SIG-M5 treated with dmso at 0.1 percent for 504 hours (cell line): Measurements from ENCODE around the gene MYO6.

Experiments used
- DNase-seq: peaks from one replicate; lab custom pipeline; 2025; ENCODE audit not compliant: unreplicated experiment; lab: John Stamatoyannopoulos, UW

The MYO6 gene

DNA sequence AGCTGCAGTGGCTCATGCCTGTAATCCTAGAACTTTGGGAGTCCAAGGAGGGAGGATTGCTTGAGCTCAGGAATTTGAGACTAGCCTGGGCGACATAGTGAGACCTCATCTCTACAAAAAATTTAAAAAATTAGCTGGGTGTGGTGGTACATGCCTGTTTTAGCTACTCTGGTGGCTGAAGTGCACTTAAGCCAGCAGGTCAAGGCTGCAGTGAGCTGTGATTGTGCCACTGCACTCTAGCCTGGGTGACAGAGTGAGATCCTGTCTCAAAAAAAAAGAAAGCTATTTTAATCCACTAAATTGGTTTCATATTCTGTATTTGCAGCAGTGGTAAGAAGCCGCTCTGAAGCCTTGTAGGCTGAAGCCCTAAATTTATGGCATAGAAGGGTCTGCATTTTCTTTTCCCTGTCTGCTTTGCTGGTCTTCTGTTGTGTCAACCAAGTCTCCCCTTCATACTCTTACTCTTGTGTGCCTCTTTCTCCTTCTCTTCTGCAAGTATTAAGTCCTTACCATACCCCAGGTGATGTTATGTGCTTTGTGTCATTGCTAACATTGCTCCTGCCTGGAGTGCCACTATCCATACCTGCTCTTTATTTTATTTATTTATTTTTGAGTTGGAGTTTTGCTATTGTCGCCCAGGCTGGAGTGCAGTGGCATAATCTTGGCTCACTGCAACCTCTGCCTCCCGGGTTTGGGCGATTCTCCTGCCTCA is 70.9 kb downstream of the MYO6 start:
- DNase-seq, result no peak

DNA sequence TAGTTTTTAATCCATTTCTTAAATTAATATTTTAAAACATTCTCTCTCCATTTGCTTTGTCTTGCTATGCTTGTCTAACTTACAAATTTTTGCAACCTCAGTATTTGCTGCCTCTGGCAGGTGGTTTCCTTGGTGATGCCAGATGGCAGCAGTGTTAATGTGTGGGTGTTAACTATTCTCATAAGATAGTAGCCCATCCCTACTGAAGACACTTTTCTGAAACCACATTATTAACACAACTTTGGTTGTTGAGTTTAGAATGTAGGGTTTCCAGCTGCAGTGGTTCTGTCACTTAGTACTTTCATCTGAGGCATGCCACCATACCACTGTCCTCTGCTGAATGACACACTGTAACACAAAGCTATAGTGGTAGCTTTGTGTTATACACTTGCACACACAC is 75.1 kb downstream of the MYO6 start:
- DNase-seq, result no peak

- DNase-seq, result no peak
Observed at GRCh38 chr6:75827163-75827562, 78.1 kb downstream of the MYO6 start.

DNA sequence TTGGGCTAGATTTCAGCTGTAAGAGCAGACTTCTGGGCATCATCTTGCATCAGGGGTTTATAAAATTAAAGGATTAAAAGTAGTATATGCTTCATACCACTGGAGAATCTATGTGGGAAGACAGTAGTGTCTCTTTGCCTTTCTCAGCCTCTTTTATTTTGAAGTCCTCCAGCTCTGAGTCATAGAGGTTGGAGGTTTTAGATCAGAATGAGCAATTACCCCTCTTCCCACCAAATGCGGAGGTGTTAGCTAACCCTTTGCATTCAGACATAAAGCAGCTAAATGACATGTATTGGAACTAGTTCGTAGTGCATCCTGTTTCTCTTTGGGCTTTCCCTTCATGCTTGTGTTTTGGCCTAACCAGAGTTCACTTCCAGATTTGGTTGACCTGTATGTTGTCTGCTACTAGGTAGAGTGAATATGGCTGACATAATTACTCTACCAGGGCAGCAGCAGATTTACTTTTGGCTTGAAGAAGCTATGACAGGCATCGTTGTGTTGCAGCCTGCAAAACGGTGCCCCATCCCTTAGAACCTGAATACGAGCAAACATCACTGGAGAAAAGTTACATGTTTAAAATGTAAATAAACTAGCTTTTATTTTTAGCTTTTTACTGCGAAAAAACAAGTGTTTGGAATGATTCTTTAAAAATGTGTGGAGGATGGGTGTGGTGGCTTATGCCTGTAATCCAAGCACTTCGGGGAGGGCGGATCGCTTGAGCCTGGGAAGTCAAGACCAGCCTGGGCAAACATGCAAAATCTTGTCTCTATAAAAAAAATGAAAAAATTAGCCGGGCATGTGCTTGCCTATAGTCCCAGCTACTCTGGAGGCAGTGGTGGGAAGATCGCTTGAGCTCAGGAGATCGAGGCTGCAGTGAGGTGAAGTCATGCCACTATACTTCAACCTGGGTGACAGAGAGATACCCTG is 82.2 kb downstream of the MYO6 start:
- DNase-seq, result no peak

DNA sequence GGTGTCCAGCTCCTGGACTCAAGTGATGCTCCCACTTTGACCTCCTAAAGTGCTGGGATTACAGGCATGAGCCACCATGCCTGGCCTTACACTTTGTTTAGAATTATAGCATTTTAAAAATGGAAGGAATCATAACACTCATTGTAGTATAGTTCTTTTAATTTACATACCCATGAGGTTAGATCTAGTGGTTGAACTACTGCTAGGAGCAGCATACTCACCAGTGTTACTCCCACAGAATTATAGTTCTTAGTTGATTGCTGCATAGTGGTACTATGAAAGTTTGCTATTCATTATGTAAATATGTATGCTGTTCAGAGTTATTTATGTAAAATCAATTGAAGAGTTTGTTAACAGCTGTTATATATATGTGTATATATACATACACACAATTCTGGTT is 85.4 kb downstream of the MYO6 start:
- no peak for DNase-seq

- DNase-seq, result no peak
Observed at GRCh38 chr6:75842191-75842590, 93.2 kb downstream of the MYO6 start.

GRCh38 chr6:75842732-75843131 is 93.7 kb downstream of the MYO6 start:
- DNase-seq, result no peak

GRCh38 chr6:75843396-75843795 is 94.4 kb downstream of the MYO6 start:
- no peak for DNase-seq

GRCh38 chr6:75848274-75848673 is 99.2 kb downstream of the MYO6 start:
- no peak for DNase-seq

DNA sequence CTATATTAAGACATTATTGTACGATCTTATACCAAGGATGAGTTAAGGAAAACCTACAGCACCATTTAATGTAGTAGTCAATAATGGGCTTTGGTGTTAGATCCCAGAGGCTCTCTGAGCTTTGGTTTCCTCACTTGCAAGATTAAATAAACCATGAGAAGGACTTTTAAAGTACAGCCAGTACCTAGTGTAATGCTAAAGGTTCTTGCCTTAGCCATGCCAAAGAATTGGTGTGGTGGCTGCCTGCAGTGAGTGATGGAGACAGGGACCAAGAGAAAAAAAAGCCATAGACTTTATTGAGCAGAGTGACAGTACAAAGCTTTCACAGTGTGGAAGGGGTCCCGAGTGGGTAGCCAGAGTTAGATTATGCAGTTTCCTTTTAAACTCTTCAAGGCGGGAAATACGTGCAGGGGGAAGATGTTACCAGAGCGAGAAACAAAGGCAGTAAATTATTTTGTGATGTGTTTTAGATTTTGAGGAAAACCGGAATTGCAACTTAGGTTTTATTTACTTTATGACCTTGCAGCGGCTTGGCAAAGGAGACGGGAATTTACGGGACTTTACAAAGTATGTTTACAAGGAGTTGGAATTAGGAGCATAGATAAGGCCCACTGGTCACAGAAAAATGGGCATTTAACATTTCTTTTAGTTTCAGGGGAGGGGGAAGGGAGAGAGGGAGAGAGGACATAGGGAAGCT is 100.4 kb downstream of the MYO6 start:
- no peak for DNase-seq

DNA sequence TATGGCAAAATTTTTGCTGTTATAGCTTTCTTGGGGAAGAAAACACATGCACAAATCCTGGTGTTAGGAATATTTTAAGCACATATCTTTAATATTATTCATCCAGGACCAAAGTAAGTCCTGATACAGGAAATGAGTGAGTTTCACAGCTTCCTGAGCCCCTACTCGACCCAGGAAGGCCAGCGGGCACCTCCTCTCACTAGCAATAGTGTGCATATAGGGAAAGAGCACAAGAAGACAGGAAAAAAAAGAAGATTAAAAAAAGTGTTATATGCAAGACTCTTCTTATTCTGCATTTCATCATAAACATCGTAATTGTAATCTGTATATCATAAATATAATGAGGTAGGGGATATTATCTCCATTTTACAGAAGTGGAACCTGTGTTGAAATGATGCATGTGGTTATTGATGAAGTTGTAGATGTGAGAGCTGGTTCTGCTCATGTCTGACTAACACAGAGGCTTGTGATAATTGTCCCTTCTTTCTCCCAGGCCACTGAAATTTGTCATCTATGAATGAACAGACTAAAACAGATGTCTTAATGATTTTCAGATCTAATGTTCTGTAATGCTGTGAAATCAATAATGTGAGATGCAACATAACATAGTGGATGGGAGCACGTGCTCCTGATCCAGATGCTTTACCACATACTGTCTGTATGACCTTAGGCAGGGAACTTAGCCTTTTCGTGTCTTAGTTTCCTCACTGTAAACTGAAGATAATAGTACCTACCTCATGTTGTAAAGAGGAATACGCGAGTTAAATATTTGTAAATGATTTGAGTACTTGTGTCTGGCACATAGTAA is 101.2 kb downstream of the MYO6 start:
- DNase-seq, result no peak

DNA sequence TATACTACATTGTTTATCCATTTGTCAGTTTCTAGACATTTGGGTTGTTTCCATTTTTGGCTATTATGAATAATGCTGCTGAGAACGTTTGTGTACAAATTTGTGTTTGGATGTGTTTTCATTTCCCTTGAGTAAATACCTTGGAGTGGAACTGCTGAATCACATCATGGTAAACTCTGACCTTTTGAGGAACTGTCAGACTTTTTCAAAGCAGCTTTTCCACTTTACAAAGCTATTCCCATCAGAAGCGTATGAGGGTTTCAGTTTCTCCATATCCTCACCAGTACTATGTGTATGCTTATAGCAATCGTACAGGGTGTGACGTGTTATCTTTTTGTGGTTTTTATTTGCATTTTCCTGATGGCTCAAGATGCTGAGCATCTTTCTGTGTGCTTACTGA is 103.7 kb downstream of the MYO6 start:
- no peak for DNase-seq

DNA sequence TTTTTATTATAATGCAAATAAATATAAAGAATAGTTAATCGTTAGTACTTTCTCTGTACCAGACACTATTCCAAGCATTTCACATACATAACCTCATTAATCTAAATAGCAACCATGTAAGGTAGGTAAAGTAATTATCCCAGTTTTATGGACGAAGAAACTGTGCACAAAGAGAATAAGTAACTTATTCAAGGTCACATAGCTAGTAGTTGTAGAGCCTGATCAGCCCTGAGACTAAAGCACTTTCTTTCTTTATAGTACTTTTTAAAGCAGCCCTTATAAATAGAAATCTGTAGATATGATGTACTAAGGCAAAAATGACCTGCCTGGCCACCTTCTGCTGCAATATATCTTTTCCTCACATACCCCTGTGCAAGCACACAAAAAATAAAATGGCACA is 104.8 kb downstream of the MYO6 start:
- no peak for DNase-seq

DNA sequence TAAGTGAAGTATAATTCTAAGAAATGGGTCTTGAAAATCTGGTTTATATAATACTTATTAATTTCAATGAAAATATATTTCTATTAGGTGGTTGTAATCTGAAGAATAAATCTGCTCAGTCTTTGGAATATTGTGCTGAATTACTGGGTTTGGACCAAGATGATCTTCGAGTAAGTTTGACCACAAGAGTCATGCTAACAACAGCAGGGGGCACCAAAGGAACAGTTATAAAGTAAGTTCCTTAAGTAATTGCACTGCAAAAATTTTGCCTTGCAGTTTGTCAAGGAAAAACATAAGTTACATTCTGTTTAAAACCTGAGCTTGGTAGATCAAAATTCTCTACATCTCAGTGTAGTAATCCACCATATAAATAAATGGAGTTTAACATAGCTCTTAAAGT is 106.0 kb downstream of the MYO6 start:
- peak; percentile 41 for DNase-seq

DNA sequence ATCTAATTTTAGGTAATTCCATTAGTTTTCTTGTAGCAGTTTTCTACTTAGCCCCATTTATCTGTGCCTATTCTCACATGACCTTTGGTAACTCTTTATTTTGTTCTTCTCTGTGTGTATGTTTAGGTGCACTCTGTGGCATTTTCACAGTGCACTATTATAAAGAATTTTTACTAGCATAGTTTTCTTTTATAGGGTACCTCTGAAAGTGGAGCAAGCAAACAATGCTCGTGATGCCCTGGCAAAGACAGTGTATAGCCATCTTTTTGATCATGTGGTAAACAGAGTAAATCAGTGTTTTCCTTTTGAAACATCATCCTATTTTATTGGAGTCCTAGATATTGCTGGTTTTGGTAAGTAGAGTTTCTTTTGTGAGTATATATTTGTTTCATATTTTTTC is 107.9 kb downstream of the MYO6 start:
- no peak for DNase-seq

- no peak for DNase-seq
Observed at GRCh38 chr6:75863001-75863400, 114.0 kb downstream of the MYO6 start.

- DNase-seq, result no peak
Observed at GRCh38 chr6:75863784-75864183, 114.7 kb downstream of the MYO6 start.

DNA sequence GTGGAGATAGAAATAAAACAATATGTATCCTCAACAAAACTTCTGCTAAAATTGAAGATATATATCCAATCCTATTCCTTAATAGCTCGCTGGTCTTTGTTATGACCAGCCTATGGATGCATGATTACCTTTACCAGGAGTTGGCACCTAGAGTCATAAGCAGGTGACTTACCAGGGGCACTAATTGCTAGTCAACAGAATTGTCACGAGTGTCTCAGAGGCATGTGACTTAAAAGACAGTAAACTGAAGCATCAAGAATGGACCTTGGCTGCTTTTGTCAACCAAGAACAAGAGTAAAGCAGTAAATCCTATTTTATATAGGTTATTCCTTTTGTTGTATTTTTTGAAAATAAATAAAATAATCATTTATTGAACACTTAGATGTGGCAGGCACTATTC is 115.4 kb downstream of the MYO6 start:
- DNase-seq, result no peak

DNA sequence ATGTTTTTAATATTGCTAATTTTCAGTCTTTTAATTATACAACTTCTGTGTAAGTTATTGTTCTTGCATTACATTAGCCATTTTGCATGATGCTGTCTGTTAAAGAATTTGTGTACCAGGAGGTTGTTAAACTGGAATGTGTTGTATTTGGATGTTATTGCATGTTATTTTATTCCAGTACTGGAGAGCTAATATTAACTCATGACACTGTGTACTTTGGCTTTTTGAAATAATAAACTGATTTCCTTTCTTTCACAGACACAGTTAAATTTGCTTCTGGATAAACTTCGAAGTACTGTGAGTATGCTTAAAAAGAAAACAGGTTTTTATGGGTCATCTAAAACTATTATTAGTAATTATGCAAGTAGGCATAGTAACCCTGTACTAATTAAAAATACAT is 121.3 kb downstream of the MYO6 start:
- no peak for DNase-seq

GRCh38 chr6:75874224-75874623 is 125.2 kb downstream of the MYO6 start:
- no peak for DNase-seq

DNA sequence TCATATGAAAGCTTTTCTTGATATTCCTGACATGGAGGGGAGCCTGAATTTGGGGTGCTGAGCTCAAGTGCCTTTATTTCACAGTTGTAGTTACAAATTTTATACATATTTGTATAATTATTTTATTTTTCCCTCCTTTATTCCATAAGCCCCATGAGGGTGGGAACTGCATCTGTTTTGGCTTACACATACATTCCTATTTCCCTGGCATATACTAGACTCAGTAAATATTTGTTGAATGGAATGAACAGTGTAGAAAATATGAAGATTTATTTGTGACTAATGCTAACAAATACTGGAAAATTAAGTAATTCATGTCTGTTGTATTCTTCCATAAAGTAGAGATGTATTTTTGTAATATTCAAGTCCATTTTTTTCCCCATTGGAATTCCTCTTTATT is 127.1 kb downstream of the MYO6 start:
- DNase-seq, result no peak
